HepG2 (cell line): Measurements from ENCODE around the gene PEF1. TPM values are rescaled to one million over a fixed set of nuclear protein-coding genes. Genes with fewer than 3 reads are reported as not detected.

Experiments
- ATAC-seq: fragments of 200-7000 bp; cut with Tn5 transposase; 3 replicates; pipeline ENCODE4 v1.9.1; 2020; ENCODE audit warnings: mild to moderate bottlenecking, moderate library complexity
- BruUV-seq: library from RNA; stranded (reverse); fragments of 400-500 nt; replicated peaks from 2 replicates; lab custom pipeline; 2021; lab: Mats Ljungman, UMichigan
- CTCF ChIA-PET: fragments of 300-600 bp; formaldehyde crosslinking; extraction: SDS; loops from one replicate; lab custom pipeline; 2021; ENCODE audit warnings: low total read pairs, inconsistent platforms, low intra/inter-chr PET ratio; lab: Yijun Ruan, JAX
- POLR2A ChIA-PET: fragments of 350-600 bp; sonication (Branson Sonifier 250); formaldehyde crosslinking; loops from one replicate; lab custom pipeline; 2020; ENCODE audit warnings: antibody characterized with exemption, inconsistent platforms; lab: Yijun Ruan, JAX
- DNase-seq: peaks from one replicate; pipeline ENCODE4 v3.0.0-alpha.2; 2015; ENCODE audit warnings: low spot score
- FAIRE-seq: peaks from 3 replicates; lab custom pipeline; 2011; peaks lifted over from hg19 to GRCh38; lab: Jason Lieb, UNC
- H2AFZ ChIP-seq: one replicate; pipeline ENCODE4 v1.6.1; 2011; ENCODE audit warnings: low read length, inconsistent platforms
- H3K27ac ChIP-seq: fragments of 300-600 bp; 3 replicates; pipeline ENCODE4 v1.8.0; 2011; ENCODE audit warnings: mixed run types, mild to moderate bottlenecking, mixed read lengths, low read length, inconsistent platforms; ENCODE audit not compliant: insufficient read depth; ENCODE audit errors: extremely low read length
- H3K27me3 ChIP-seq, 2 experiments: fragments of 200-600 bp in 1 of 2; 2 replicates in 1 of 2; 3 replicates in 1 of 2; pipeline versions ENCODE4 v1.6.0 to v1.8.0; 2011; ENCODE audit warnings: low read length in 2 of 2, mild to moderate bottlenecking in 2 of 2, moderate library complexity in 2 of 2, inconsistent platforms in 1 of 2; ENCODE audit not compliant: insufficient read depth in 2 of 2, control insufficient read depth in 1 of 2
- H3K36me3 ChIP-seq, 2 experiments: fragments of 200-600 bp in 1 of 2; replicated peaks in 1 of 2; 2 replicates in 1 of 2; 3 replicates in 1 of 2; pipeline versions ENCODE4 v1.5.1 to v1.8.0; 2011; ENCODE audit warnings: low read length in 2 of 2, inconsistent platforms in 1 of 2; ENCODE audit not compliant: insufficient read depth in 2 of 2, control insufficient read depth in 1 of 2
- H3K4me1 ChIP-seq: 2 replicates; pipeline ENCODE4 v1.5.1; 2012; ENCODE audit warnings: low read length, inconsistent platforms; ENCODE audit not compliant: insufficient read depth
- H3K4me2 ChIP-seq: 2 replicates; pipeline ENCODE4 v1.6.0; 2011; ENCODE audit warnings: low read depth, low read length, inconsistent platforms
- H3K4me3 ChIP-seq, 3 experiments: fragments of 200-600 bp in 1 of 3; sonication (generic), shearing (Covaris generic) in 1 of 3; replicated peaks in 1 of 3; 2 replicates each; pipeline ENCODE4 v1.5.1; 2011 to 2016; ENCODE audit warnings: low read length in 3 of 3, inconsistent platforms in 2 of 3, low read depth in 2 of 3, mild to moderate bottlenecking in 2 of 3, control low read depth in 1 of 3, mixed read lengths in 1 of 3; ENCODE audit not compliant: insufficient read depth in 1 of 3
- H3K79me2 ChIP-seq: one replicate; pipeline ENCODE4 v1.6.1; 2011; ENCODE audit warnings: low read length, inconsistent platforms; ENCODE audit not compliant: insufficient read depth
- H3K9ac ChIP-seq: 2 replicates; pipeline ENCODE4 v1.6.0; 2011; ENCODE audit warnings: mild to moderate bottlenecking, low read depth, low read length, inconsistent platforms; ENCODE audit not compliant: insufficient read depth
- H3K9me3 ChIP-seq: 2 replicates; pipeline ENCODE4 v1.5.1; 2012; ENCODE audit warnings: mild to moderate bottlenecking, low read length
- H4K20me1 ChIP-seq: 2 replicates; pipeline ENCODE4 v1.6.0; 2011; ENCODE audit warnings: inconsistent platforms, mild to moderate bottlenecking, low read length, moderate library complexity; ENCODE audit not compliant: insufficient read depth
- CAMTA2 ChIP-seq: sonication (generic); formaldehyde crosslinking; IDR thresholded peaks from 2 replicates; pipeline ENCODE4 v1.4.0; 2020; ENCODE audit warnings: mild to moderate bottlenecking, missing genetic modification reagents, borderline replicate concordance
- FOXK2 ChIP-seq: fragments of 450-650 bp; IDR thresholded peaks from 2 replicates; pipeline ENCODE4 v1.6.1; 2016
- GFI1 ChIP-seq: sonication (generic); formaldehyde crosslinking; IDR thresholded peaks from 2 replicates; pipeline ENCODE4 v1.5.0; 2020; ENCODE audit warnings: missing genetic modification reagents, mild to moderate bottlenecking, borderline replicate concordance
- HOXA3 ChIP-seq: sonication (generic); formaldehyde crosslinking; IDR thresholded peaks from 2 replicates; pipeline ENCODE4 v1.5.0; 2020; ENCODE audit warnings: missing genetic modification reagents
- HOXA7 ChIP-seq: sonication (generic); formaldehyde crosslinking; IDR thresholded peaks from 2 replicates; pipeline ENCODE4 v1.8.1; 2022; ENCODE audit warnings: mild to moderate bottlenecking, missing genetic modification reagents, moderate library complexity
- LCORL ChIP-seq, 2 experiments: fragments of 450-650 bp in 1 of 2; sonication (generic) in 1 of 2; formaldehyde crosslinking in 1 of 2; IDR thresholded peaks; 2 replicates each; pipeline versions ENCODE4 v1.5.0 to v1.6.1; 2017 to 2020; ENCODE audit warnings: antibody characterized with exemption in 1 of 2, missing genetic modification reagents in 1 of 2
- MED13 ChIP-seq: sonication (generic); formaldehyde crosslinking; IDR thresholded peaks from 2 replicates; pipeline ENCODE4 v1.5.0; 2020; ENCODE audit warnings: missing genetic modification reagents
- RNF2 ChIP-seq: fragments of 450-650 bp; conservative IDR thresholded peaks from 2 replicates; pipeline ENCODE4 v1.6.1; 2016; ENCODE audit warnings: low read depth
- SALL2 ChIP-seq: sonication (generic); formaldehyde crosslinking; IDR thresholded peaks from 2 replicates; pipeline ENCODE4 v1.8.1; 2023; ENCODE audit warnings: mild to moderate bottlenecking, missing genetic modification reagents, inconsistent platforms
- ZGPAT ChIP-seq: IDR thresholded peaks from 2 replicates; pipeline ENCODE4 v1.6.1; 2016; ENCODE audit warnings: mild to moderate bottlenecking
- ZNF282 ChIP-seq: fragments of 450-650 bp; IDR thresholded peaks from 2 replicates; pipeline ENCODE4 v1.6.1; 2018; ENCODE audit not compliant: partially characterized antibody
- ZNF567 ChIP-seq: sonication (generic); formaldehyde crosslinking; IDR thresholded peaks from 2 replicates; pipeline ENCODE4 v1.8.1; 2023; ENCODE audit warnings: mild to moderate bottlenecking, missing genetic modification reagents, borderline replicate concordance
- ZNF589 ChIP-seq: sonication (generic); formaldehyde crosslinking; conservative IDR thresholded peaks from 2 replicates; pipeline ENCODE4 v1.8.0; 2022; ENCODE audit warnings: mild to moderate bottlenecking, moderate library complexity, missing genetic modification reagents
- ZNF782 ChIP-seq: sonication (generic); formaldehyde crosslinking; IDR thresholded peaks from 2 replicates; pipeline ENCODE4 v1.4.0; 2020; ENCODE audit warnings: missing genetic modification reagents, mild to moderate bottlenecking, borderline replicate concordance
- WGBS: methylation state at CpG from one replicate; pipeline ENCODE4 v1.1.6; 2017; ENCODE audit warnings: low lambda C conversion rate; 5-methylcytosine and 5-hydroxymethylcytosine counted together
- in situ Hi-C: cut with HindIII; loops from 2 replicates; pipeline ENCODE4 v1.10.0; 2017; ENCODE audit warnings: low pct_unique_long_range_greater_than_20kb; ENCODE audit not compliant: extremely low pct_ligation_motif_present
- intact Hi-C: fragments of 100-400 bp; cut with micrococcal nuclease; formaldehyde crosslinking; loops from one replicate; pipeline ENCODE4 v1.10.0; 2022; ENCODE audit not compliant: unreplicated experiment
- polyA plus RNA-seq, 8 experiments: library from polyadenylated mRNA; depleted of rRNA in 3 of 8; stranded (reverse) in 7 of 8; unstranded in 1 of 8; fragments of >200 nt; fragmentation: Illumina TruSeq in 4 of 8; extraction: Trizol in 4 of 8; gene quantifications; 2 replicates each; pipeline versions ENCODE4 v1.2.1 to v1.2.3, GENCODE V29; 2011 to 2016; ENCODE audit warnings: low read depth in 4 of 8, missing spikeins in 1 of 8, mixed read lengths in 1 of 8; ENCODE audit not compliant: insufficient read depth in 1 of 8
- total RNA-seq, 5 experiments: library from RNA; depleted of rRNA; stranded (reverse); fragments of >200 nt; fragmentation: Illumina TruSeq; extraction: Trizol; gene quantifications; 2 replicates each; pipeline ENCODE4 v1.2.3, GENCODE V29; 2016; ENCODE audit warnings: low read depth in 1 of 5
- TF ChIP-seq, protein P1 (sequence below): sonication (generic); formaldehyde crosslinking; conservative IDR thresholded peaks from 2 replicates; pipeline ENCODE4 v1.5.0; 2020; ENCODE audit warnings: missing genetic modification reagents
- TF ChIP-seq, protein P2 (sequence below): sonication (generic); formaldehyde crosslinking; conservative IDR thresholded peaks from 2 replicates; pipeline ENCODE4 v1.4.0; 2020; ENCODE audit warnings: missing genetic modification reagents

Gene PEF1
- total and polyA plus RNA-seq, 2 of the 13 experiments (the other 11 are each of a cell fraction or from before 2014, with no cell fraction given) = 57.1 to 57.8 TPM

GRCh38 chr1:31657972-31658510 is 13.4 kb upstream of the PEF1 start:
- no peaks in the 10 kb centered on the region for H3K4me1 ChIP-seq
- WGBS = 95% methylated on average over 9 of the region's 12 CpGs
- intact Hi-C loops (no loop called here), in situ Hi-C loops (no loop called here)
- no peak overlapping the region for H3K27ac ChIP-seq
- H3K9ac ChIP-seq = no peak overlapping the region
- no peaks in the 10 kb centered on the region for H4K20me1 ChIP-seq
- BruUV-seq = no TSS peak
- no peaks in the 10 kb centered on the region for H3K36me3 ChIP-seq
- DNase-seq (no peak), FAIRE-seq (no peak), ATAC-seq (no peak)
- H3K79me2 ChIP-seq = no peaks in the 10 kb centered on the region
- H3K9me3 ChIP-seq = no peaks in the 10 kb centered on the region
- no peak overlapping the region for H3K4me2 ChIP-seq
- H3K27me3 ChIP-seq = no peaks in the 10 kb centered on the region
- no peak overlapping the region for H3K4me3 ChIP-seq
- ChIA-PET POLR2A (interaction anchor here (1.2 kb wide), 1 partner anchor 13 kb away, joined by 3 read pairs; the partner anchor contains the start of gene PEF1), CTCF (no interaction called here)
- no peak overlapping the region for H2AFZ ChIP-seq
- TF ChIP-seq ZNF567 (CRISPR knock-in tag) = no peak
- no peak for TF ChIP-seq ZNF282
- TF ChIP-seq SALL2 (CRISPR knock-in tag) = no peak
- TF ChIP-seq ZNF782 (CRISPR knock-in tag) = no peak
- no peak for TF ChIP-seq ZGPAT (CRISPR knock-in tag)
- TF ChIP-seq, protein P1, sequence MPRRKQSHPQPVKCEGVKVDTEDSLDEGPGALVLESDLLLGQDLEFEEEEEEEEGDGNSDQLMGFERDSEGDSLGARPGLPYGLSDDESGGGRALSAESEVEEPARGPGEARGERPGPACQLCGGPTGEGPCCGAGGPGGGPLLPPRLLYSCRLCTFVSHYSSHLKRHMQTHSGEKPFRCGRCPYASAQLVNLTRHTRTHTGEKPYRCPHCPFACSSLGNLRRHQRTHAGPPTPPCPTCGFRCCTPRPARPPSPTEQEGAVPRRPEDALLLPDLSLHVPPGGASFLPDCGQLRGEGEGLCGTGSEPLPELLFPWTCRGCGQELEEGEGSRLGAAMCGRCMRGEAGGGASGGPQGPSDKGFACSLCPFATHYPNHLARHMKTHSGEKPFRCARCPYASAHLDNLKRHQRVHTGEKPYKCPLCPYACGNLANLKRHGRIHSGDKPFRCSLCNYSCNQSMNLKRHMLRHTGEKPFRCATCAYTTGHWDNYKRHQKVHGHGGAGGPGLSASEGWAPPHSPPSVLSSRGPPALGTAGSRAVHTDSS (CRISPR knock-in tag) = no peak
- no peak for TF ChIP-seq GFI1 (CRISPR knock-in tag)
- TF ChIP-seq, protein P2, sequence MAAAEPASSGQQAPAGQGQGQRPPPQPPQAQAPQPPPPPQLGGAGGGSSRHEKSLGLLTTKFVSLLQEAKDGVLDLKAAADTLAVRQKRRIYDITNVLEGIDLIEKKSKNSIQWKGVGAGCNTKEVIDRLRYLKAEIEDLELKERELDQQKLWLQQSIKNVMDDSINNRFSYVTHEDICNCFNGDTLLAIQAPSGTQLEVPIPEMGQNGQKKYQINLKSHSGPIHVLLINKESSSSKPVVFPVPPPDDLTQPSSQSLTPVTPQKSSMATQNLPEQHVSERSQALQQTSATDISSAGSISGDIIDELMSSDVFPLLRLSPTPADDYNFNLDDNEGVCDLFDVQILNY (CRISPR knock-in tag) = no peak
- no peak for TF ChIP-seq RNF2
- TF ChIP-seq CAMTA2 (CRISPR knock-in tag) = no peak
- TF ChIP-seq HOXA7 (CRISPR knock-in tag) = no peak
- no peak for TF ChIP-seq ZNF589 (CRISPR knock-in tag)
- TF ChIP-seq FOXK2 = no peak
- no peak for TF ChIP-seq MED13
- no peak for TF ChIP-seq LCORL (IDR thresholded peaks at IDR 0.05)
- TF ChIP-seq LCORL (CRISPR knock-in tag; IDR thresholded peaks at IDR 0.05) = no peak
- TF ChIP-seq HOXA3 (CRISPR knock-in tag) = no peak
